ENCODE results near the gene DGKK. TPM values are rescaled to one million over a fixed set of nuclear protein-coding genes. Genes with fewer than 3 reads are reported as not detected.

Gene DGKK
- total RNA-seq: 0.41 TPM

- DNase-seq (ENCODE audit: low spot score in 2 of 2) (no peak), FAIRE-seq (no peak)
Observed at GRCh38 chrX:50470103-50471031, at the start of gene DGKK. DGKK (minus strand) TSS chrX:50470825; CDS start chrX:50470678, 147 bp downstream.

- DNase-seq (ENCODE audit: low spot score in 2 of 2): no peak
- FAIRE-seq: no peak
Observed at GRCh38 chrX:50514811-50515210, 44.2 kb upstream of the DGKK start.

GRCh38 chrX:50497114-50497513 lies 26.5 kb upstream of the DGKK start:
- DNase-seq (ENCODE audit: low spot score in 2 of 2) (no peak), FAIRE-seq (no peak)

GRCh38 chrX:50495616-50496015 lies 25.0 kb upstream of the DGKK start:
- FAIRE-seq (no peak), DNase-seq (ENCODE audit: low spot score in 2 of 2) (no peak)

- no peak for FAIRE-seq
Observed at GRCh38 chrX:50492720-50493119, 22.1 kb upstream of the DGKK start.

GRCh38 chrX:50484662-50485061 lies 14.0 kb upstream of the DGKK start:
- DNase-seq (ENCODE audit: low spot score in 2 of 2): no peak
- no peak for FAIRE-seq

More at GRCh38 chrX:50492720-50493119, 22.1 kb upstream of the DGKK start:
- DNase-seq (ENCODE audit: low spot score in 2 of 2): no peak

- FAIRE-seq: no peak
Observed at GRCh38 chrX:50483283-50483682, 12.7 kb upstream of the DGKK start.

GRCh38 chrX:50475208-50475607 lies 4.6 kb upstream of the DGKK start:
- DNase-seq (ENCODE audit: low spot score in 2 of 2) (no peak), FAIRE-seq (no peak)

More at GRCh38 chrX:50483283-50483682, 12.7 kb upstream of the DGKK start:
- no peak for DNase-seq (ENCODE audit: low spot score in 2 of 2)

- DNase-seq (ENCODE audit: low spot score in 2 of 2) (no peak), FAIRE-seq (no peak)
Observed at GRCh38 chrX:50471390-50471789, 765 bp upstream of the DGKK start.

- DNase-seq (ENCODE audit: low spot score in 2 of 2) (no peak), FAIRE-seq (no peak)
Observed at GRCh38 chrX:50469206-50469605, 1.4 kb downstream of the DGKK start.

- DNase-seq (ENCODE audit: low spot score in 2 of 2) (no peak), FAIRE-seq (no peak)
Observed at GRCh38 chrX:50459615-50460014, 11.0 kb downstream of the DGKK start.

GRCh38 chrX:50458483-50458882 lies 12.1 kb downstream of the DGKK start:
- DNase-seq (ENCODE audit: low spot score in 2 of 2) (no peak), FAIRE-seq (no peak)

- DNase-seq (ENCODE audit: low spot score in 2 of 2): no peak
- no peak for FAIRE-seq
Observed at GRCh38 chrX:50456712-50457484, 13.7 kb downstream of the DGKK start.

- no peak for FAIRE-seq
- no peak for DNase-seq (ENCODE audit: low spot score in 2 of 2)
Observed at GRCh38 chrX:50452782-50453181, 17.8 kb downstream of the DGKK start.

- DNase-seq (ENCODE audit: low spot score in 2 of 2): no peak
- no peak for FAIRE-seq
Observed at GRCh38 chrX:50450324-50450723, 20.3 kb downstream of the DGKK start.

GRCh38 chrX:50448565-50448964 lies 22.1 kb downstream of the DGKK start:
- FAIRE-seq (no peak), DNase-seq (ENCODE audit: low spot score in 2 of 2) (no peak)

- no peak for DNase-seq (ENCODE audit: low spot score in 2 of 2)
- no peak for FAIRE-seq
Observed at GRCh38 chrX:50447535-50447934, 23.1 kb downstream of the DGKK start.

- FAIRE-seq (no peak), DNase-seq (ENCODE audit: low spot score in 2 of 2) (no peak)
Observed at GRCh38 chrX:50442426-50443116, 28.1 kb downstream of the DGKK start.

GRCh38 chrX:50436797-50437196 lies 33.8 kb downstream of the DGKK start:
- no peak for FAIRE-seq
- DNase-seq (ENCODE audit: low spot score in 2 of 2): no peak

- no peak for FAIRE-seq
- no peak for DNase-seq (ENCODE audit: low spot score in 2 of 2)
Observed at GRCh38 chrX:50432829-50433289, 37.8 kb downstream of the DGKK start.

GRCh38 chrX:50431623-50432022 lies 39.0 kb downstream of the DGKK start:
- FAIRE-seq (no peak), DNase-seq (ENCODE audit: low spot score in 2 of 2) (no peak)

Measured in frontal cortex (tissue), 4 donors.